ENCODE results near the gene EIF3F.

The EIF3F gene

GRCh38 chr11:8023831-8024555 is 36.9 kb downstream of the EIF3F start:
- DNase-seq: no peak

- DNase-seq: no peak
Observed at GRCh38 chr11:8025123-8025522, 38.0 kb downstream of the EIF3F start.

- DNase-seq: no peak
Observed at GRCh38 chr11:8025816-8026215, 38.7 kb downstream of the EIF3F start.

GRCh38 chr11:8026982-8027381 is 39.8 kb downstream of the EIF3F start:
- no peak for DNase-seq

GRCh38 chr11:8028766-8029165 is 41.6 kb downstream of the EIF3F start:
- no peak for DNase-seq

- no peak for DNase-seq
Observed at GRCh38 chr11:8030526-8031247, 43.5 kb downstream of the EIF3F start.

GRCh38 chr11:8031248-8032115 is 44.3 kb downstream of the EIF3F start:
- DNase-seq: no peak

GRCh38 chr11:8032122-8032521 is 45.0 kb downstream of the EIF3F start:
- DNase-seq: no peak

- DNase-seq: no peak
Observed at GRCh38 chr11:8032576-8033304, 45.6 kb downstream of the EIF3F start.

GRCh38 chr11:8033305-8034105 is 46.4 kb downstream of the EIF3F start:
- DNase-seq: peak; percentile 74

- no peak for DNase-seq
Observed at GRCh38 chr11:8034106-8034585, 47.0 kb downstream of the EIF3F start.

GRCh38 chr11:8034604-8035190 is 47.6 kb downstream of the EIF3F start:
- DNase-seq: no peak

- DNase-seq: no peak
Observed at GRCh38 chr11:8035200-8035855, 48.2 kb downstream of the EIF3F start.

- no peak for DNase-seq
Observed at GRCh38 chr11:8036002-8036802, 49.1 kb downstream of the EIF3F start.

- no peak for DNase-seq
Observed at GRCh38 chr11:8036986-8037385, 49.8 kb downstream of the EIF3F start.

GRCh38 chr11:8038393-8038792 is 51.3 kb downstream of the EIF3F start:
- peak; percentile 13 for DNase-seq

GRCh38 chr11:8038811-8039529 is 51.8 kb downstream of the EIF3F start:
- no peak for DNase-seq

- no peak for DNase-seq
Observed at GRCh38 chr11:8039530-8040260, 52.6 kb downstream of the EIF3F start.
